MM.1S (cell line): ENCODE data around the gene PIEZO1.

Source experiments
- EZH2phosphoT487 ChIP-seq: fragments of 300-600 bp; sonication (generic); IDR thresholded peaks from 2 replicates; pipeline ENCODE4 v1.6.1; 2018; ENCODE audit warnings: antibody characterized with exemption, low read length
- TF ChIP-seq, protein P1 (sequence below): fragments of 300-600 bp; sonication (generic); IDR thresholded peaks from 2 replicates; pipeline ENCODE4 v1.5.1; 2016; ENCODE audit warnings: antibody characterized with exemption, low read length, mixed read lengths

DNA sequence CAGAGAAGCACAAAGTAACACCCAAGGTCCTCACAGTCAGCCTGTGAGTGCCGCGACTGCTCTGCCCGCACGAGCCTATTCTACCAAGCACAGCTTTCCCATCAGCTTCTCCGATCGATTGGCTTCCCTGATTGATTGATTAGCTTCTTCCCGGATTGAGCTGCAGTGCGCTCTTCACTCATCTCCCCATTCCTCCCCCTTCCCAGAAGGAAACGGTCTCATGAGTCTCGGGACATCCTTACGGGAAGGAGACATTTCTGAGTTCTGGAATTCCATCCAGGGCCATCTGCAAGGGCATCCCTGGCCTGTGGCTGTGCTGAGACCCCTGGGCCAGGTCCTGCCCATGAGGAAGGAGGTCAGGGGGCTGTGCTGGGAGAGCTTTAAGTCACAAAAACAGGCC lies 18.0 kb downstream of the PIEZO1 start:
- TF ChIP-seq, protein P1, sequence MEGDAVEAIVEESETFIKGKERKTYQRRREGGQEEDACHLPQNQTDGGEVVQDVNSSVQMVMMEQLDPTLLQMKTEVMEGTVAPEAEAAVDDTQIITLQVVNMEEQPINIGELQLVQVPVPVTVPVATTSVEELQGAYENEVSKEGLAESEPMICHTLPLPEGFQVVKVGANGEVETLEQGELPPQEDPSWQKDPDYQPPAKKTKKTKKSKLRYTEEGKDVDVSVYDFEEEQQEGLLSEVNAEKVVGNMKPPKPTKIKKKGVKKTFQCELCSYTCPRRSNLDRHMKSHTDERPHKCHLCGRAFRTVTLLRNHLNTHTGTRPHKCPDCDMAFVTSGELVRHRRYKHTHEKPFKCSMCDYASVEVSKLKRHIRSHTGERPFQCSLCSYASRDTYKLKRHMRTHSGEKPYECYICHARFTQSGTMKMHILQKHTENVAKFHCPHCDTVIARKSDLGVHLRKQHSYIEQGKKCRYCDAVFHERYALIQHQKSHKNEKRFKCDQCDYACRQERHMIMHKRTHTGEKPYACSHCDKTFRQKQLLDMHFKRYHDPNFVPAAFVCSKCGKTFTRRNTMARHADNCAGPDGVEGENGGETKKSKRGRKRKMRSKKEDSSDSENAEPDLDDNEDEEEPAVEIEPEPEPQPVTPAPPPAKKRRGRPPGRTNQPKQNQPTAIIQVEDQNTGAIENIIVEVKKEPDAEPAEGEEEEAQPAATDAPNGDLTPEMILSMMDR = no peak
- TF ChIP-seq EZH2phosphoT487 = no peak
